MCF 10A (cell line): Measurements from ENCODE around the gene FAM120AOS. TPM values are rescaled to one million over a fixed set of nuclear protein-coding genes. Genes with fewer than 3 reads are reported as not detected.

ENCODE experiments used
- BruUV-seq: library from RNA; stranded (reverse); fragments of 400-500 nt; replicated peaks from 2 replicates; lab custom pipeline; 2021; lab: Mats Ljungman, UMichigan
- CTCF ChIA-PET: fragments of 300-600 bp; sonication (Branson Sonifier 250); formaldehyde crosslinking; extraction: SDS; loops from one replicate; lab custom pipeline; 2021; ENCODE audit warnings: antibody characterized with exemption, inconsistent platforms; lab: Yijun Ruan, JAX
- POLR2A ChIA-PET: fragments of 300-600, 350-650 bp; sonication (Branson Sonifier 250); formaldehyde crosslinking; extraction: SDS; loops from one replicate; lab custom pipeline; 2020; ENCODE audit warnings: antibody characterized with exemption, inconsistent platforms; lab: Yijun Ruan, JAX
- DNase-seq: peaks from one replicate; pipeline ENCODE4 v3.0.0-alpha.2; 2018; ENCODE audit not compliant: unreplicated experiment
- H3K27ac Mint-ChIP-seq: one replicate; pipeline ENCODE4 v1.8.0; 2022; ENCODE audit warnings: mild to moderate bottlenecking, low read depth, mixed read lengths; ENCODE audit not compliant: unreplicated experiment
- H3K27me3 Mint-ChIP-seq: one replicate; pipeline ENCODE4 v1.8.0; 2022; ENCODE audit warnings: mixed read lengths; ENCODE audit not compliant: insufficient read depth, unreplicated experiment
- H3K36me3 Mint-ChIP-seq: one replicate; pipeline ENCODE4 v1.8.0; 2022; ENCODE audit warnings: mild to moderate bottlenecking, moderate library complexity, mixed read lengths; ENCODE audit not compliant: insufficient read depth, unreplicated experiment
- H3K4me1 Mint-ChIP-seq: one replicate; pipeline ENCODE4 v1.8.0; 2022; ENCODE audit warnings: mixed read lengths; ENCODE audit not compliant: insufficient read depth, unreplicated experiment
- H3K4me3 Mint-ChIP-seq: one replicate; pipeline ENCODE4 v1.8.0; 2022; ENCODE audit warnings: mild to moderate bottlenecking, moderate library complexity, mixed read lengths; ENCODE audit not compliant: unreplicated experiment
- H3K9me3 Mint-ChIP-seq: one replicate; pipeline ENCODE4 v1.8.0; 2022; ENCODE audit warnings: mixed read lengths; ENCODE audit not compliant: unreplicated experiment
- CTCF ChIP-seq: fragments of 200-600 bp; IDR thresholded peaks from one replicate; pipeline ENCODE4 v1.8.0; 2022; ENCODE audit warnings: antibody characterized with exemption, mild to moderate bottlenecking; ENCODE audit not compliant: unreplicated experiment
- intact Hi-C: fragments of 100-400 bp; cut with micrococcal nuclease; formaldehyde crosslinking; loops from 2 replicates; pipeline ENCODE4 v1.14.1; 2022
- total RNA-seq: library from RNA; stranded (reverse); gene quantifications from 2 replicates; pipeline ENCODE4 v1.2.3, GENCODE V29; 2022

FAM120AOS gene
- total RNA-seq, 1 experiment from 2014 or later: 50.1 TPM

- no peaks in the 10 kb centered on the region for H3K4me1 Mint-ChIP-seq
- peaks cover 32% of the 10 kb centered on the region for H3K27me3 Mint-ChIP-seq
- no peak overlapping the region for H3K27ac Mint-ChIP-seq
- intact Hi-C loops: no loop called here
- CTCF ChIA-PET: no interaction called here
- POLR2A ChIA-PET: no interaction called here
- no TSS peak for BruUV-seq
- DNase-seq: no peak
- peaks cover 8% of the 10 kb centered on the region for H3K9me3 Mint-ChIP-seq
- no peak overlapping the region for H3K4me3 Mint-ChIP-seq
- no peaks in the 10 kb centered on the region for H3K36me3 Mint-ChIP-seq
- TF ChIP-seq CTCF: no peak
These were observed 35.8 kb downstream of the FAM120AOS start for GRCh38 chr9:93417538-93417937.

GRCh38 chr9:93416530-93417235, 36.7 kb downstream of the FAM120AOS start:
- no peak overlapping the region for H3K4me3 Mint-ChIP-seq
- no peaks in the 10 kb centered on the region for H3K4me1 Mint-ChIP-seq
- BruUV-seq: no TSS peak
- H3K27me3 Mint-ChIP-seq: peaks cover 40% of the 10 kb centered on the region
- ChIA-PET POLR2A (no interaction called here), CTCF (interaction anchor here (0.7 kb wide), 1 partner anchor 8 kb away, joined by 3 read pairs; no protein-coding TSS in a partner anchor)
- intact Hi-C loops: no loop called here
- H3K36me3 Mint-ChIP-seq: no peaks in the 10 kb centered on the region
- no peak for DNase-seq
- H3K27ac Mint-ChIP-seq: no peak overlapping the region
- TF ChIP-seq CTCF: no peak
- peaks cover 15% of the 10 kb centered on the region for H3K9me3 Mint-ChIP-seq

GRCh38 chr9:93415176-93415690, 38.1 kb downstream of the FAM120AOS start:
- POLR2A ChIA-PET: no interaction called here
- CTCF ChIA-PET: interaction anchor here (0.6 kb wide), 1 partner anchor 272 kb away, joined by 4 read pairs; no protein-coding TSS in a partner anchor
- Mint-ChIP-seq H3K27ac (no peak overlapping the region), H3K36me3 (no peaks in the 10 kb centered on the region), H3K4me3 (no peak overlapping the region), H3K27me3 (peaks cover 55% of the 10 kb centered on the region), H3K4me1 (no peaks in the 10 kb centered on the region), H3K9me3 (peaks cover 15% of the 10 kb centered on the region)
- no peak for DNase-seq
- intact Hi-C loops: no loop called here
- BruUV-seq: no TSS peak
- TF ChIP-seq CTCF: no peak

- intact Hi-C loops: no loop called here
- DNase-seq: no peak
- Mint-ChIP-seq H3K4me3 (no peak overlapping the region), H3K9me3 (peaks cover 7% of the 10 kb centered on the region), H3K27me3 (peaks cover 72% of the 10 kb centered on the region), H3K4me1 (no peaks in the 10 kb centered on the region), H3K36me3 (no peaks in the 10 kb centered on the region), H3K27ac (no peak overlapping the region)
- no TSS peak for BruUV-seq
- ChIA-PET POLR2A (no interaction called here), CTCF (no interaction called here)
- no peak for TF ChIP-seq CTCF
These were observed 39.9 kb downstream of the FAM120AOS start for GRCh38 chr9:93413530-93413929.
